GM12873 (cell line): ENCODE data around the gene DLL1.

Source experiments
- TF ChIP-seq, protein P1 (sequence below): IDR thresholded peaks from 2 replicates; pipeline ENCODE4 v1.5.1; 2012; ENCODE audit warnings: low read depth, mild to moderate bottlenecking, moderate library complexity, low read length, control low read depth; ENCODE audit not compliant: insufficient read depth; ENCODE audit errors: missing control alignments

The DLL1 gene

DNA sequence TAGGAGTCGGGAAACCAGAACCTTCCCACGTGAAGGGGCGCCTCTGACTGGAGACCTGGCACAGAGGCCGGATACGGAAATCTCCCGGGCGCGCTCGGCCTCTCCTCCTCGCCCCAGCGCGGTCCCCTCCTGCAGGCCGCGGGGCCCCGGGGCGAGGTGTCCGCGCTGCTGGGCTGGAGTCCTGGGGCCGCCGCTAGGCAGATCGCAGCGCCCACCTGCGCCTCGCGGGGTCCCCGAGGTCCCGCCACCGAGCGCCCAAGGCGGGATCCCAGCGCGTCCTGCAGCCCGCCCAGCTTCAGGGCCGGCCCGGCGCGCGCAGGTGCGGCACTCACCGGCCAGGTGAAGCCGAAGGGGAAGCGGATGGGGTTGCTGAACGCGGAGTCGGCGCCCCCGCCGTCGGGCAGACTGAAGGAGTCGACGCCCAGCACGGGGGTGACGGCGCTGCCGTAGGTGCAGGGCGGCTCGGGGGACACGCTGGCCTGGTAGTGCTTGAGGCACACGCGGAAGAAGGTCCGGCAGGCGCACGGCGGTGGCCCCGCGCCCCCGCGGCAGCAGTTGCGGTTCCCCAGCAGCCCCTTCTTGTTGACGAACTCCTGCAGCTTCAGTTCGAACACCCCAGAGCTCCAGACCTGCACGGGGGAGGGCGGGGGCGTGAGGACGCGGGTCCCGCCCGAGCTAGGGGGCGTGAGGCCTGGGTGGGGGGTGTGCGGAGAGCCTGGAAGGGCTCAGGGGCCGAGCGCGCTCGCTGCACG, 1.5 kb downstream of the DLL1 start:
- TF ChIP-seq, protein P1, sequence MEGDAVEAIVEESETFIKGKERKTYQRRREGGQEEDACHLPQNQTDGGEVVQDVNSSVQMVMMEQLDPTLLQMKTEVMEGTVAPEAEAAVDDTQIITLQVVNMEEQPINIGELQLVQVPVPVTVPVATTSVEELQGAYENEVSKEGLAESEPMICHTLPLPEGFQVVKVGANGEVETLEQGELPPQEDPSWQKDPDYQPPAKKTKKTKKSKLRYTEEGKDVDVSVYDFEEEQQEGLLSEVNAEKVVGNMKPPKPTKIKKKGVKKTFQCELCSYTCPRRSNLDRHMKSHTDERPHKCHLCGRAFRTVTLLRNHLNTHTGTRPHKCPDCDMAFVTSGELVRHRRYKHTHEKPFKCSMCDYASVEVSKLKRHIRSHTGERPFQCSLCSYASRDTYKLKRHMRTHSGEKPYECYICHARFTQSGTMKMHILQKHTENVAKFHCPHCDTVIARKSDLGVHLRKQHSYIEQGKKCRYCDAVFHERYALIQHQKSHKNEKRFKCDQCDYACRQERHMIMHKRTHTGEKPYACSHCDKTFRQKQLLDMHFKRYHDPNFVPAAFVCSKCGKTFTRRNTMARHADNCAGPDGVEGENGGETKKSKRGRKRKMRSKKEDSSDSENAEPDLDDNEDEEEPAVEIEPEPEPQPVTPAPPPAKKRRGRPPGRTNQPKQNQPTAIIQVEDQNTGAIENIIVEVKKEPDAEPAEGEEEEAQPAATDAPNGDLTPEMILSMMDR = no peak

DNA sequence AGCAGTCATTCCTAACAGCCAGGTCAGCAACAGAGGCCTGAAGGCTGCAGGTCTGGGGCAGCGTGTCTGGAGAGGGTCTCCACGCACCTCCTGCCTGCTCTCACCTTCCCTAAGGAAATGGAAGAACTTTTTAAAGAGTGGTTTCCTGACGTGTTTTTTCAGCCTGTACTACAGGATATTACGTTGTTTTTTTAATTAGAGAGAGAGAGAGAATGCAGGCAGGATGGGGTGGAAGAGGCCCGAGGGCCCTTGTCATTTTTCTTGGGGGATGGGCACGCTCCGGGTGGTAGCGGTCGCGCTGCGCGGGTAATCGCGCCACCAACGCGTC, 2.1 kb downstream of the DLL1 start:
- TF ChIP-seq, protein P1 = no peak

DNA sequence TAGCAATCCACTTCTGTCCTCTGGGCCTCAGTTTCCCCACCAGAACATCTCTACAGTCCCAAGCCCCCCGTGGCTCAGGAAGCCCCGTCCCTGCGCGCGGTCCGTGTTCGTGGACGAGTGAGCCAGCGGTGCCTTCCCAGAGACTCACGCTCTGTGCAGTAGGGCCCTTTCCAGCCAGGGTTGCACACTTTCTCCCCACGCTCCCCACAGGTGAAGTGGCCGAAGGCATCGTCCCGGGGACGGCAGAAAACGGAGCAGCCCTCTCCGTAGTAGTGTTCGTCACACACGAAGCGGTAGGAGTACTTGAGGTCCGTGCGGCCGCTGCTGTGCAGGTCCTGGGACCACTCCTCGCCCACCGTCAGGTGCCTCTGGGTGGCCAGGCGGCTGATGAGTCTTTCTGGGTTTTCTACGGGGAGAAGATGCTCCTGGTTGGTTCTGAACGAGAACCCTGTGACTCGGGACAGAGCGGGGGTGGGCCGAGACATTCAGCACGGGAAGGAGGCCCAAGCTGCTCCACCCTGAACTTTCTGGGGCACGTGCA, 2.7 kb downstream of the DLL1 start:
- TF ChIP-seq, protein P1 = no peak

DNA sequence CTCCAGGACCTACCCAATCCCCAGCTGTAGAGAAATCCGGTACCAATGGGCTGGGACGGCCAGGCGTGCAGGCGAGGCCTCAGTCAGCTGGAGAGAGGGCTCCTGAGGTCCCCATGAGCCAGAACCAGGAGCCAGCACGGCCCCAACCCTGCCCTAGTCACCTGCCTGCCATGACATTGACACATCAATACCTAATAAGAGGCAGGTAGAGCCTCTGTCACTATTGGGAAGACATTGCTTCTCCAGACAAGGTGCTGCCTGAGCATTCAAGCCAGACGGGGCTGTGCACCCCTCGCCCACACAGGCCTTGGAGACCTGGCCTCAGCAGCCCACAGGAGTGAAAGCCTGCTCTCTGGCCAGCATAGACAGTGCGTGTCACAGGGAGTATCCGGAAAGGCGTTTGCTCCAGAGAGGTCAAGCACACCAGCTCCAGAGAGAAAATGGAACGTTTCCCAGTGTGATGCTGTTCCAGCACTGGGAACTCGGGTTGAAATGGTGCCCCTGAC, 3.5 kb downstream of the DLL1 start:
- TF ChIP-seq, protein P1 = no peak

DNA sequence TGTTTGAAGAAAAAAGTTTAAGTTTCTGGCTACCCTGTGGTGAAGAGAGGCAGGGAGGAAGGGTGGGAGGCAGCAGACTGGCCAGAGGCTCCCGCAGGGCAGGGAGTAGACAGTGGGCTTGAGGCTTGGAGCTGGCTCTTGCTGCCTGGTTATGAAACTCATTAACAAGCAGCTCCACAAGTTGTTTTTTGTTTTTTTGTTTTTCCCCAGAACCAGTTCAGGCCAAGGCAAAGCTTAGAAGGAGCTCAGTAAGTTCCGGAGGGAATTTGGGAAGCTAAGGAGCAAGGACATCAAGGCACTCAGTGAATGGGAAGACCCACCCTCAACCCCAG, 4.0 kb downstream of the DLL1 start:
- TF ChIP-seq, protein P1 = no peak

DNA sequence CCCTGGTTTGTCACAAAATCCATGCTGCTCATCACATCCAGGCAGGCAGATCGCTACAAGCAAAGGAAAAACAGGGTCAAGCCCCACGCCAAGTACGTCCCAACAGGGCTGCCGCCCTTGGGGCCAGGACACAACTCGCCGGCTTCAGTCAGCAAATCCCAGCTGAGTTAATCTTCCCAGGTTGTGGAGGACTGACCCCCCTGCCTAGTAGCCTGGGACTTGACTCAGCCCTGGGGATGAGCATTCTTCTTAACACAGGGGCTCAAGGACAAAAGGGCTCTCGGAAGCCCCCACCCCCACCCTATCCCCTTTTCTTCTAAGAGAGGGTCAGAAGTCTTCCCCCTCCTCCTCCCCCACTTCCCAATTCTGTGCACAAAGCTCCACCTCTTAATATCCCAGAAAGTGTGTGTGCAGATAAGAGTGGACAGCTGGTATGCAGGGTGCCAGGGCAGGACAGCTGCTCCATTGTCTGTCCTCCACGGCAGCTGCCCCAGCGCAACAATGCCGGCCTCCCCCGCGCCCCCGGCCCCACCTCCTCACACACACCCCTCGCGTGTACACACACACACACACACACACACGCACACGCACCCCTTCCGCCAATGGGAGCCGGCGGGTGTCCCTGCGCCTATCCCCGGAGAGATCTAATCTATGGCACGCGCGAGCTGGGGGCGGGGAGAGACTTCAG, 4.5 kb downstream of the DLL1 start:
- TF ChIP-seq, protein P1 = no peak

DNA sequence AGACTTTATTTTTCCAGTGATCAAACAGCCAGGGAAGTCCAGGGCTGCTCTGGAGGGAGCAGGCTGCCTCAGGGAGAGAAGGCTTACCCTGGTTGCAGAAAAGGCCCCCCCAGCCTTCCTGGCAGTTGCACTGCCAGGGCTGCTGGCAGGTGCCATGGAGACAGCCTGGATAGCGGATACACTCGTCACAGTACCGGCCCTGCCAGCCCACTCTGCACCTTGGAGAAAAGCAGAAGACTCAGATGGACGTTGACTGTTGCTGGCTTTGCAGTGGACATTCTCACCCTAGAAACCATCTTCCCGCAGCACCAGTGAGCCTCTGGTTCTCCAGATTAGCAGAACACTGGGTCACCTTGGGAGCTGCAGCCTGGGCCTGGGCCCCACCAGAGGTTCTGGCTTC, 5.4 kb downstream of the DLL1 start:
- TF ChIP-seq, protein P1 = no peak
